HFF-Myc (cell line): ENCODE results near the gene RCOR3.

ENCODE experiments used
- DNase-seq: peaks from one replicate; pipeline ENCODE4 v3.0.0-alpha.2; 2011; ENCODE audit warnings: low read depth; ENCODE audit errors: extremely low read depth
- H3K4me3 ChIP-seq: replicated peaks from 2 replicates; pipeline ENCODE4 v1.5.1; 2011; ENCODE audit warnings: low read depth, mild to moderate bottlenecking, control low read depth, low read length
- CTCF ChIP-seq: IDR thresholded peaks from 2 replicates; pipeline ENCODE4 v1.5.1; 2012; ENCODE audit warnings: mild to moderate bottlenecking, low read depth, low read length, control low read depth; ENCODE audit errors: missing control alignments

The RCOR3 gene

DNA sequence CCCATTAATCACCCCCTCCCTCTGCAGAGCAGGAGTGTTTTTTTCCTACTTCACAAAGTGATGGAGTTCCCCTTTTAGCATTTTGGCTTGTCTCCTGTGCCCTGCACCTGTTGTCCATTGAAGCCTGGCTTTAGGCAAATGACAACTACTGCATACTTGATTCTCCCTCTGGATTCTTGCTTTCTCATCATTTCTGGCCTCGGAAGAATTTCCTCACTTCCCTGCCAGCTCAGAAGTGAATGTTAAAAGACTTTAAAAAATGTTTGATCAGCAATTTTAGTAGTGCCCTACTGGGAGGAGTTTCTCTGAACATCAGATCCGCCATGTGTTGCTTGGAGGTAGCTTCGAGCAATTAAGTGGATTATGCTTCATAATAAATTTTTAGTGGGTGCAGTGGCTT lies 28.1 kb downstream of the RCOR3 start:
- TF ChIP-seq CTCF = no peak
- DNase-seq = no peak
- H3K4me3 ChIP-seq = no peak overlapping the region

- no peak overlapping the region for H3K4me3 ChIP-seq
- no peak for TF ChIP-seq CTCF
- DNase-seq = no peak
Measured at GRCh38 chr1:211292411-211292810, 33.2 kb downstream of the RCOR3 start.

GRCh38 chr1:211296396-211296795 lies 37.2 kb downstream of the RCOR3 start:
- H3K4me3 ChIP-seq = no peak overlapping the region
- DNase-seq = no peak
- no peak for TF ChIP-seq CTCF

DNA sequence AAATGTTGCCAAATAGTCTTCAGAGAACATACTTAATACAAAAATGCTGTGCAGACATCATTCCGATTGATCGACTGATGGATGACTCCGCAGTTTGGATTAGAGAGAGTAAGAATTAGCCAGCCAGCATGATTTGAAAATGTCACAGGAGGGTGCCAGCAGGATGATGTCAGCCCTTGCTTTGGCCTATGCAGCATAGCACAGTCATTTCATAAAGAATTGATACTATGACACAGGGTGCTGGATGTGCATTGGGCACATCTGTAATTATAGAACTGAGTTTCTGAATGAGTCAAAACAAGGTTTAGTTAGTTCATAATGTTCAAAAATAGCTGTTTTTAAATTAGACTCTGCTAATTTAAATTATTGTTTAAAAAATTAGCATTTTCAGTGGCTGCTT lies 45.9 kb downstream of the RCOR3 start:
- no peak for TF ChIP-seq CTCF
- H3K4me3 ChIP-seq = no peak overlapping the region
- no peak for DNase-seq

DNA sequence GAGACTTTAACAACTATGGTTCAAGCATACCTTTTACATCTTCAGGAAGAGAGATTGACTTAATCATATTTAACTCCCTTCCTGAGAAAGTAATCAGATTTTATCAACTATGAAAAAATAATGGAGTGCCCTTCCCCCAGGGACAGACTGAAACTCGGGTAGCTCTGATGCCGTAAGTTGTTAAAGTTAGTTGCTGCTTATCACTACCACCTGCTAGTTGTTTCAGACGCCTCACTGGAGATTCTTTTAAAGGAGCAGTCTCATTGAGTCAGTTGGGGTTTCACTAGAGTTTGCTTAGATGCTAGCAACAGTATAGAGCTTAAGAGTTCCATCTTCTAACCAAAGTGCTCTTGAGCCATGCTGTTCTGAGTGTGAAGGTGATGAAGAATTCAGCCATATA lies 50.5 kb downstream of the RCOR3 start:
- no peak for DNase-seq

GRCh38 chr1:211313392-211313791 lies 54.2 kb downstream of the RCOR3 start:
- DNase-seq = no peak
- no peak overlapping the region for H3K4me3 ChIP-seq
- TF ChIP-seq CTCF = no peak

More for the DNA sequence above, 50.5 kb downstream of the RCOR3 start:
- no peak overlapping the region for H3K4me3 ChIP-seq
- no peak for TF ChIP-seq CTCF

DNA sequence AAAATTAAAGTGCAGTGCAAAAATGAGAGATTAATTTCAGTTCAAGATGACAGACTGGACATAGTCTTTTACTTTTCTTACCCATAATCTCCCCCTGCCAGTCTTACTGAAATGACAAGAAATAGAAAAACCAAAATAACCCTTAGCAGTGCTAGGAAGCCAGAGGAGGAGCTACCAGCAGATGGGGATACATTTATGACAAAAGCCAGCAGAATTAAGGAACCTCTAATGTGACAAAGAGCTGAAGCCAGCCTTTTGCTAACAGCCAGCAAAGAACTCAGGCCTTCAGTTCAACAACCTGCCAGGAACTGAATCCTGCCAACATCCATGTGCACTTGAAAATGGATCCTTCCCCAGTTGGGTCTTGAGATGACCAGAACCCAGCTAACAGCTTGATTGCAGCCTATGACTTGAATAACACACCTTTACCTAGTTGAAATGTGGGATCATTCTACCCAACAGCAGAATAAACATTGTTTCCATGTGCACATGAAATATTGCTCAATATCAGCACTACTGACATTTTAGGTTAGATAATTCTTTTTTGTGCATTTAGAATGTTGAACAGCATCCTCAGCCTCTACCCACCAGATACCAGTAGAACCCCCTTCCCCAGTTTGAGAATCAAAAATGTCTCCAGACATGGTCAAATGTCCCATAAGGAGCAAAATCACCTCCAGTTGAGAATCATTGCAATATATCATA lies 59.6 kb downstream of the RCOR3 start:
- no peak for DNase-seq
- TF ChIP-seq CTCF = no peak
- H3K4me3 ChIP-seq = no peak overlapping the region
